Measurements from ENCODE around the gene TSPAN14. TPM values are rescaled to one million over a fixed set of nuclear protein-coding genes. Genes with fewer than 3 reads are reported as not detected.

TSPAN14 gene
- total and polyA plus RNA-seq, 2 of the 13 experiments (the other 11 are each of a cell fraction or from before 2014, with no cell fraction given), result 24.1 to 80.6 TPM

DNA sequence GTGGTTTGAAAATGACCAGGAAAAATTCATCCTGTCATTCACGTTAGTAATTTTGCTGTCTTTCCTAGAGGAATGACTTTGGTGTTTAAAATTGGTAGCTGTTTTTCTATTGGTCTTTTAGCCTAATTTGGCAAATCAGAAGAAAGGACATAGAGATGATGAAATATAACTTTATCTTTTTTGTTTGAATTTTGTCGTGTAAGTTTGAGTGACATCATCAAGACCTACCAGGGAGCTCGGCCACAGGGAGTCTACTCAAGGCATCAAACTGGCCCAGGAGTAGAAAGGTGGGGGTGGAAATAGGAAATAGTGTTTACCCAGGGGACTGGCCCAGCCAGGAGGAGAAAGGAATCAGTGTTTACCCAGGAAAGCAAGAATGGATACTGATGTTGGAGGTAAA, 21.0 kb upstream of the TSPAN14 start:
- no peak for FAIRE-seq
- H3K4me2 ChIP-seq (ENCODE audit: low read depth, low read length), result no peak overlapping the region
- no TSS peak for BruUV-seq (replicated peaks)
- H3K4me1 ChIP-seq (ENCODE audit: insufficient read depth, low read length), result no peaks in the 10 kb centered on the region
- no peak overlapping the region for H3K4me3 ChIP-seq (replicated peaks in 1 of 3; ENCODE audit: insufficient read depth in 1 of 3, low read depth in 2 of 3, low read length in 3 of 3)
- in situ Hi-C loops (cut with HindIII; ENCODE audit: extremely low pct_ligation_motif_present, low pct_unique_long_range_greater_than_20kb) (no loop called here), intact Hi-C loops (cut with micrococcal nuclease; ENCODE audit: unreplicated experiment) (no loop called here)
- H4K20me1 ChIP-seq (ENCODE audit: insufficient read depth, low read length), result no peaks in the 10 kb centered on the region
- no peak overlapping the region for H2AFZ ChIP-seq (ENCODE audit: low read length)
- DNase-seq (ENCODE audit: low spot score), result no peak
- no peaks in the 10 kb centered on the region for H3K27me3 ChIP-seq (ENCODE audit: control insufficient read depth in 1 of 2, insufficient read depth in 2 of 2, low read length in 2 of 2)
- ChIA-PET CTCF (ENCODE audit: low intra/inter-chr PET ratio, low total read pairs) (no interaction called here), POLR2A (no interaction called here)
- no peak overlapping the region for H3K27ac ChIP-seq (ENCODE audit: extremely low read length, insufficient read depth, low read length)
- TF ChIP-seq CREB1 (IDR thresholded peaks at IDR 0.05), result 0 out of 2 replicates have a peak, but pooled peaks have one; percentile 18
- no peak for TF ChIP-seq CREB1 (CRISPR knock-in tag; IDR thresholded peaks at IDR 0.05)
- TF ChIP-seq ATF7 (IDR thresholded peaks at IDR 0.05), result peak; percentile 76
- TF ChIP-seq ATF7 (CRISPR knock-in tag; IDR thresholded peaks at IDR 0.05), result no peak
- TF ChIP-seq, protein P1, sequence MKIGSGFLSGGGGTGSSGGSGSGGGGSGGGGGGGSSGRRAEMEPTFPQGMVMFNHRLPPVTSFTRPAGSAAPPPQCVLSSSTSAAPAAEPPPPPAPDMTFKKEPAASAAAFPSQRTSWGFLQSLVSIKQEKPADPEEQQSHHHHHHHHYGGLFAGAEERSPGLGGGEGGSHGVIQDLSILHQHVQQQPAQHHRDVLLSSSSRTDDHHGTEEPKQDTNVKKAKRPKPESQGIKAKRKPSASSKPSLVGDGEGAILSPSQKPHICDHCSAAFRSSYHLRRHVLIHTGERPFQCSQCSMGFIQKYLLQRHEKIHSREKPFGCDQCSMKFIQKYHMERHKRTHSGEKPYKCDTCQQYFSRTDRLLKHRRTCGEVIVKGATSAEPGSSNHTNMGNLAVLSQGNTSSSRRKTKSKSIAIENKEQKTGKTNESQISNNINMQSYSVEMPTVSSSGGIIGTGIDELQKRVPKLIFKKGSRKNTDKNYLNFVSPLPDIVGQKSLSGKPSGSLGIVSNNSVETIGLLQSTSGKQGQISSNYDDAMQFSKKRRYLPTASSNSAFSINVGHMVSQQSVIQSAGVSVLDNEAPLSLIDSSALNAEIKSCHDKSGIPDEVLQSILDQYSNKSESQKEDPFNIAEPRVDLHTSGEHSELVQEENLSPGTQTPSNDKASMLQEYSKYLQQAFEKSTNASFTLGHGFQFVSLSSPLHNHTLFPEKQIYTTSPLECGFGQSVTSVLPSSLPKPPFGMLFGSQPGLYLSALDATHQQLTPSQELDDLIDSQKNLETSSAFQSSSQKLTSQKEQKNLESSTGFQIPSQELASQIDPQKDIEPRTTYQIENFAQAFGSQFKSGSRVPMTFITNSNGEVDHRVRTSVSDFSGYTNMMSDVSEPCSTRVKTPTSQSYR (CRISPR knock-in tag; IDR thresholded peaks at IDR 0.05; ENCODE audit: borderline replicate concordance), result no peak
- H3K9ac ChIP-seq (ENCODE audit: insufficient read depth, low read depth, low read length), result no peak overlapping the region
- no peak for ATAC-seq
- H3K36me3 ChIP-seq (replicated peaks in 1 of 2; ENCODE audit: control insufficient read depth in 1 of 2, insufficient read depth in 2 of 2, low read length in 2 of 2), result peaks cover under 1 to 37% of the 10 kb centered on the region in 2 experiments
- 87% methylated on average over 3 of the region's 3 CpGs for WGBS (ENCODE audit: low lambda C conversion rate)
- no peaks in the 10 kb centered on the region for H3K79me2 ChIP-seq (ENCODE audit: insufficient read depth, low read length)
- H3K9me3 ChIP-seq (ENCODE audit: low read length), result no peaks in the 10 kb centered on the region

DNA sequence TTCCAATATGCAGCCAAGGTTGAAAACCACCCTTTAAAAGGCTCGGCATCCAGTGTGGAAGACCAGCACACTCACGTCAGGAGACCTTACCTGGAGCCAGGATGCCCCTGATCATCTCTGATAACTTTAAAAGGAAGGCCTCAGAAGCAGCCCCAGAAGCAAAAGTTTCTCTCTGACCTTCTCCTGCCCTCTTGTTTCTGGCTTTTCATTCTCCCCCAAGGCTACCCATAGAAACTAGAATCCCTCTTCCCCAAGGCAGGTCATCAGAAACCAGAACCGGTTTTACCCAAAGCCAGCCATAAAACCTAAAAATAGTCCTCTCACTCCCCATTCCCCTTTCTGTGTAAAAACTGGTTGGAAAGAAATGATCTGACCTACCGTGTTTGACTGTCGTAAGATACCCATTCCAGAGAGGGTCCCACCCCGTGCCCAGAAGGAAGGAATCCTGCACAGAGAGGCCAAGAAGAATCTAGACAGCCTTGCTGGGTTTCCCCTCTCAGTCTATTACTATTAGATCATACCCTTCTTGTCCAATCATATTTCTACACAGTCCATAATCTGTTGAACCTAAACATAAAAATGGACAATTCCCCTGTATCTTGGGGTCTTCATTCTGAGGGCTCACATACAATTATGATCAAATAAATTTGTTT, 17.5 kb upstream of the TSPAN14 start:
- BruUV-seq (replicated peaks), result no TSS peak
- Histone ChIP-seq H3K4me1 (ENCODE audit: insufficient read depth, low read length) (no peaks in the 10 kb centered on the region), H2AFZ (ENCODE audit: low read length) (no peak overlapping the region), H3K9ac (ENCODE audit: insufficient read depth, low read depth, low read length) (no peak overlapping the region), H3K9me3 (ENCODE audit: low read length) (no peaks in the 10 kb centered on the region), H3K27ac (ENCODE audit: extremely low read length, insufficient read depth, low read length) (no peak overlapping the region), H4K20me1 (ENCODE audit: insufficient read depth, low read length) (no peaks in the 10 kb centered on the region), H3K79me2 (ENCODE audit: insufficient read depth, low read length) (no peaks in the 10 kb centered on the region), H3K27me3 (ENCODE audit: control insufficient read depth in 1 of 2, insufficient read depth in 2 of 2, low read length in 2 of 2) (no peaks in the 10 kb centered on the region), H3K4me2 (ENCODE audit: low read depth, low read length) (no peak overlapping the region), H3K36me3 (replicated peaks in 1 of 2; ENCODE audit: control insufficient read depth in 1 of 2, insufficient read depth in 2 of 2, low read length in 2 of 2) (peaks cover 0 to 13% of the 10 kb centered on the region in 2 experiments; a peak in 4 of 5 replicates), H3K4me3 (replicated peaks in 1 of 3; ENCODE audit: insufficient read depth in 1 of 3, low read depth in 2 of 3, low read length in 3 of 3) (no peak overlapping the region)
- WGBS (ENCODE audit: low lambda C conversion rate), result 73% methylated on average over 6 of the region's 6 CpGs
- no peak for DNase-seq (ENCODE audit: low spot score)
- in situ Hi-C loops (cut with HindIII; ENCODE audit: extremely low pct_ligation_motif_present, low pct_unique_long_range_greater_than_20kb) (no loop called here), intact Hi-C loops (cut with micrococcal nuclease; ENCODE audit: unreplicated experiment) (no loop called here)
- ATAC-seq, result no peak
- CTCF ChIA-PET (ENCODE audit: low intra/inter-chr PET ratio, low total read pairs), result no interaction called here
- POLR2A ChIA-PET, result interaction anchor here (1.0 kb wide), 1 partner anchor 28 kb away, joined by 4 read pairs; the partner anchor contains the start of gene PRXL2A
- FAIRE-seq, result no peak
- TF ChIP-seq ZFP1 (CRISPR knock-in tag; IDR thresholded peaks at IDR 0.05) (no peak), ZBTB7B (CRISPR knock-in tag; IDR thresholded peaks at IDR 0.05) (no peak), TAF15 (IDR thresholded peaks at IDR 0.05; ENCODE audit: low read depth, low read length, poor library complexity, severe bottlenecking) (no peak), RARG (CRISPR knock-in tag; IDR thresholded peaks at IDR 0.05; ENCODE audit: low read depth) (no peak), ZFP90 (CRISPR knock-in tag; IDR thresholded peaks at IDR 0.05; ENCODE audit: borderline replicate concordance) (no peak), NFRKB (IDR thresholded peaks at IDR 0.05) (no peak), RFX3 (CRISPR knock-in tag; IDR thresholded peaks at IDR 0.05) (no peak), HNRNPH1 (optimal IDR thresholded peaks at IDR 0.05; ENCODE audit: low read depth, low read length) (no peak), ZSCAN22 (CRISPR knock-in tag; IDR thresholded peaks at IDR 0.05) (no peak), ZFP36L1 (CRISPR knock-in tag; IDR thresholded peaks at IDR 0.05) (no peak), GATAD2A (CRISPR knock-in tag; IDR thresholded peaks at IDR 0.05) (no peak)
- TF ChIP-seq, protein P2, sequence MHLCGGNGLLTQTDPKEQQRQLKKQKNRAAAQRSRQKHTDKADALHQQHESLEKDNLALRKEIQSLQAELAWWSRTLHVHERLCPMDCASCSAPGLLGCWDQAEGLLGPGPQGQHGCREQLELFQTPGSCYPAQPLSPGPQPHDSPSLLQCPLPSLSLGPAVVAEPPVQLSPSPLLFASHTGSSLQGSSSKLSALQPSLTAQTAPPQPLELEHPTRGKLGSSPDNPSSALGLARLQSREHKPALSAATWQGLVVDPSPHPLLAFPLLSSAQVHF (CRISPR knock-in tag; IDR thresholded peaks at IDR 0.05), result no peak
